HL-60 (cell line): ENCODE measurements around the gene MSI2.

ENCODE experiments used
- CTCF ChIP-seq: IDR thresholded peaks from one replicate; pipeline ENCODE4 v1.5.1; 2011; ENCODE audit warnings: low read length, control low read depth, inconsistent platforms; ENCODE audit not compliant: insufficient read depth
- GABPA ChIP-seq: IDR thresholded peaks from 2 replicates; pipeline ENCODE4 v1.6.1; 2012; ENCODE audit warnings: low read depth
- POLR2AphosphoS5 ChIP-seq: IDR thresholded peaks from 2 replicates; pipeline ENCODE4 v1.6.1; 2012; ENCODE audit warnings: low read depth
- REST ChIP-seq: IDR thresholded peaks from 2 replicates; pipeline ENCODE4 v1.6.1; 2012; ENCODE audit warnings: low read depth; ENCODE audit not compliant: insufficient replicate concordance
- SPI1 ChIP-seq: IDR thresholded peaks from 2 replicates; pipeline ENCODE4 v1.6.1; 2012; ENCODE audit warnings: low read depth, mild to moderate bottlenecking, borderline replicate concordance

DNA sequence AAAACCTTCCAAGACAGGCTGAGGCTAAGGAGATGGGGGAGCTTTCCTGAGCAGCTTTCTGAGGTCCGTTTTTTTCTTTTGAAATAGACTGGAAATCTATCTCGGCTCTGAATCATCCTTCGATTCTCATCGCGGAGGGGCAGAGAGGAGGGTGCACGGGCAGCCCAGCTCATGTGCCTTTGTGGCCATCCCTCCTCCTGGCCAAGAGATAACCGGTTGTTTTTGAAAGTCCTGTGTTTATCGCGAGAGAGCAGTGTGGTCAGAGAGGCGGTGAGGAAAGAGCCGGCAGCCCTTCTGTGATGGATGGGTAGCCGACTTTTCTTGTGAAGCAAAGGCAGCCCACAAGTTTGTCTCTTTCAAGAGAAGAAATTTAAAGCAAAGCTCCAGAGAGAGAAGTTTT is 297.2 kb downstream of the MSI2 start:
- no peak for TF ChIP-seq CTCF
- no peak for TF ChIP-seq POLR2AphosphoS5
- TF ChIP-seq REST, result no peak
- no peak for TF ChIP-seq GABPA
- no peak for TF ChIP-seq SPI1
